ENCODE data around the gene TXNRD3.

The TXNRD3 gene

DNA sequence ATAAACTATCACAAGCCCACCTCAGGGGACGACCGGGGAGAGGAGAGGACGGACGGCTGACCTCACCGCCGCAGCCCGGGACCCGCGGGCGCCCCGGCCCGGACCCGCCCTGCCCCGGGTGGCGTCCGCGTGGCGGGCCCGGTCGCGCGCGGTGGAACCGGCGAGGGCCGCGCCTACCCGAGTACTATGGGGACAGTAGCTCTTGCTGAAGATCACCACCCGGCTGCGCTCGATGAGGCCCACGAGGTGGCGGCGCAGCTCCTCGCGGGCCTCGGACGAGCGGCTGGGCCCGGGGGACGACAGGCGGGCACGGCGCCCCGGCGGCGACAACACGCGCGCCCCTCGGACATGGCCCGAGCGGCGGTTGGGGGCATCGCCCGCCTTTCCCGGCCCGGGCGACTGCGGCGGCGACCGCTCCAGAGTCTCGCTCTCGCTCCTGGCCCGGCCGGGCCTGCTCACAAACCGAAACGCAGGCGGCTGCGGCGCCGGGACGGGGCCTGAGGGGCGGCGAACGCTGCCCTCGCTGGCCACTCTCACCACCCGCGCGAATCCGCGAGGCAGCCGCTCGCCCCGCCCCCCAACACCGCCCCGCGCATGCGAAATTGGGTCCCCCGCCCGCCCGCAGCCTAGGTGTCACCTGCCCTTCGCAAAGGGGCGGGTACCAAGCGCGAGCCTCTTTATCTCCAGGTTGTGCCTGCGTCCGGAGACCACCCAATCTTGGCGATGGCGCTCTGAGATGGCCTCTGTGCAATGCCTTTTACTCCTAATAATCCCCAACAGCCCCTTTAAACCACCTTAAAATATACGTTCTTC, at the start of gene TXNRD3:
TXNRD3 (minus strand) TSS at position 554 of the 813 bp plus-strand sequence.
- Histone ChIP-seq H3K4me1 (ENCODE audit: insufficient read depth, low read length, poor library complexity, severe bottlenecking) (peaks cover 51% of the 10 kb centered on the region), H4K20me1 (ENCODE audit: insufficient read depth, low read length, poor library complexity, severe bottlenecking) (no peaks in the 10 kb centered on the region), H3F3A (ENCODE audit: low read depth) (no peaks in the 10 kb centered on the region), H3K36me3 (ENCODE audit: insufficient read depth, low read length) (no peaks in the 10 kb centered on the region), H3K9me2 (replicated peaks; ENCODE audit: low read depth, low read length) (no peaks in the 10 kb centered on the region), H3K79me2 (ENCODE audit: insufficient read depth, low read length) (peaks cover 40% of the 10 kb centered on the region), H2AFZ (ENCODE audit: low read length) (peak within 1 kb of the TSS; percentile 53), H3K9ac (ENCODE audit: low read depth, low read length, poor library complexity, severe bottlenecking) (peak within 1 kb of the TSS; percentile 77), H3K4me3 (ENCODE audit: low read length, poor library complexity, severe bottlenecking) (peak within 1 kb of the TSS; percentile 76), H3K27me3 (ENCODE audit: insufficient read depth, low read length, poor library complexity, severe bottlenecking) (no peaks in the 10 kb centered on the region), H3K4me2 (ENCODE audit: low read depth, low read length, poor library complexity, severe bottlenecking) (peak within 1 kb of the TSS; percentile 73), H3K9me3 (ENCODE audit: insufficient read depth, low read depth, low read length) (no peaks in the 10 kb centered on the region)
- TF ChIP-seq EZH2phosphoT487 (IDR thresholded peaks at IDR 0.05; ENCODE audit: borderline replicate concordance) (no peak), CTCF (conservative IDR thresholded peaks at IDR 0.05; ENCODE audit: low read length) (no peak; the same call in 1 of the 2 replicates)

DNA sequence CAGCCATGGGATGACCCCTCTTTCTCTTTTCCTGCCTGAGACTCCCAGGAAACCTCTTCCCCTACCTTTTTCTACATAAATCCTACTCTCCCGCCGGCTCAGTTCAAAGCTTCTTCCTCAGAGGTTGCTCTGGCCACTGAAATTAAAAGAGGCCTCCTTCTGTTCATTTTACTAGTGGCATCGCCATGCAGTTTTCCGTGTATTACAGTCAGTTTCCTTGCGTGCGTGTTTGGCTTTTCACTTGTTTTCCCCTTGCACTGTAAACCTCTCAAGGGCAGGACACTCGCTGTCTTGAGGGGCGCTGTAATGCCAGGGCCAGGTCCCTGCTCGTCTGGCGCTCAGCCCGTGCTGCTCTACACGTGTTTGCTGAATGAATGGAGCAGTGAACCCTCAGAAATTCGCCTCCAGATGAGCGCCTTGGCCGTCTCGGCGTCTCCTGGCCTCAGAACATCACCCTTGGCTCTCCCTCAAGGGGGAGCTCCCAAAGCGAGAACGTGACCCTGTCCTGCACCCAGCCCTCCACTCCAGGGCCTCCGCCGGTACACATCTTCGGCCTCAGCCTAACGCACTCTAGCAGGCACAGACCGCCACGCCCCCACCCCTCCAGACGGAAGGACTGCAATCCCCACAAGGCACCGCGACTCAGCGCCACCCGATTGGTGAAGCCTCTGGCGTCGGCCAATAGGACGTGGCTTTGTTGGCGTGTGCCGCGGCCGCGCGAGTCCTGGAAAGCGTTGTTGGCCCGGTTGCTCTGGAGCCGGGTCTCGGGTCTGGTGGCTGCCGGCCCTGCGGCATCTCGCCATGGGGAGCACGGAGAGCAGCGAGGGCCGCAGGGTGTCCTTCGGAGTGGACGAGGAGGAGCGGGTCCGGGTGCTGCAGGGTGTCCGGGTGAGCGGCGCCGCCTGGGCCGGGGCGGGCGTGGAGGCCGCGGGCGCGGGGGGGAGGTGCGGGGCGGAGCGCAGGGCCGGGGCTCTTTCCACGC, 48.9 kb upstream of the TXNRD3 start, which contains the start of gene CHCHD6:
CHCHD6 (plus strand) TSS at position 729 of the 982 bp plus-strand sequence; CDS start at position 802, 73 bp downstream.
- Histone ChIP-seq H3K4me3 (ENCODE audit: low read length, poor library complexity, severe bottlenecking) (peak within 1 kb of the TSS; percentile 80), H3K4me1 (ENCODE audit: insufficient read depth, low read length, poor library complexity, severe bottlenecking) (peaks cover 33% of the 10 kb centered on the region), H3F3A (ENCODE audit: low read depth) (no peaks in the 10 kb centered on the region), H3K9me3 (ENCODE audit: insufficient read depth, low read depth, low read length) (no peaks in the 10 kb centered on the region), H3K9me2 (replicated peaks; ENCODE audit: low read depth, low read length) (no peaks in the 10 kb centered on the region), H3K9ac (ENCODE audit: low read depth, low read length, poor library complexity, severe bottlenecking) (peak within 1 kb of the TSS; percentile 63), H3K27me3 (ENCODE audit: insufficient read depth, low read length, poor library complexity, severe bottlenecking) (no peaks in the 10 kb centered on the region), H3K79me2 (ENCODE audit: insufficient read depth, low read length) (peaks cover 15% of the 10 kb centered on the region; the same call in 1 of the 2 replicates), H3K4me2 (ENCODE audit: low read depth, low read length, poor library complexity, severe bottlenecking) (peak within 1 kb of the TSS; percentile 95), H3K36me3 (ENCODE audit: insufficient read depth, low read length) (no peaks in the 10 kb centered on the region), H2AFZ (ENCODE audit: low read length) (peak within 1 kb of the TSS; percentile 85), H4K20me1 (ENCODE audit: insufficient read depth, low read length, poor library complexity, severe bottlenecking) (no peaks in the 10 kb centered on the region)
- TF ChIP-seq EZH2phosphoT487 (IDR thresholded peaks at IDR 0.05; ENCODE audit: borderline replicate concordance), result no peak
- peak; percentile 55 for TF ChIP-seq CTCF (conservative IDR thresholded peaks at IDR 0.05; ENCODE audit: low read length)

GRCh38 chr3:126699011-126699410, 44.1 kb upstream of the TXNRD3 start:
- Histone ChIP-seq H3K9ac (ENCODE audit: low read depth, low read length, poor library complexity, severe bottlenecking) (no peak overlapping the region), H3K4me2 (ENCODE audit: low read depth, low read length, poor library complexity, severe bottlenecking) (no peak overlapping the region), H3K36me3 (ENCODE audit: insufficient read depth, low read length) (no peaks in the 10 kb centered on the region), H3K79me2 (ENCODE audit: insufficient read depth, low read length) (no peaks in the 10 kb centered on the region), H2AFZ (ENCODE audit: low read length) (no peak overlapping the region), H3F3A (ENCODE audit: low read depth) (no peaks in the 10 kb centered on the region), H4K20me1 (ENCODE audit: insufficient read depth, low read length, poor library complexity, severe bottlenecking) (no peaks in the 10 kb centered on the region), H3K4me3 (ENCODE audit: low read length, poor library complexity, severe bottlenecking) (no peak overlapping the region), H3K9me2 (replicated peaks; ENCODE audit: low read depth, low read length) (no peaks in the 10 kb centered on the region), H3K27me3 (ENCODE audit: insufficient read depth, low read length, poor library complexity, severe bottlenecking) (no peaks in the 10 kb centered on the region), H3K4me1 (ENCODE audit: insufficient read depth, low read length, poor library complexity, severe bottlenecking) (peaks cover 5% of the 10 kb centered on the region), H3K9me3 (ENCODE audit: insufficient read depth, low read depth, low read length) (no peaks in the 10 kb centered on the region)
- TF ChIP-seq CTCF (conservative IDR thresholded peaks at IDR 0.05; ENCODE audit: low read length), result no peak
- TF ChIP-seq EZH2phosphoT487 (IDR thresholded peaks at IDR 0.05; ENCODE audit: borderline replicate concordance), result no peak
